Jurkat, Clone E6-1 (cell line): Measurements from ENCODE around the gene MALRD1.

ENCODE experiments used
- DNase-seq: peaks from one replicate; pipeline ENCODE4 v3.0.0-alpha.2; 2011; ENCODE audit warnings: low read depth, low spot score
- H3K4me3 ChIP-seq: 2 replicates; pipeline ENCODE4 v1.5.1; 2011; ENCODE audit warnings: mild to moderate bottlenecking, low read length, control low read depth, moderate library complexity

MALRD1 gene

DNA sequence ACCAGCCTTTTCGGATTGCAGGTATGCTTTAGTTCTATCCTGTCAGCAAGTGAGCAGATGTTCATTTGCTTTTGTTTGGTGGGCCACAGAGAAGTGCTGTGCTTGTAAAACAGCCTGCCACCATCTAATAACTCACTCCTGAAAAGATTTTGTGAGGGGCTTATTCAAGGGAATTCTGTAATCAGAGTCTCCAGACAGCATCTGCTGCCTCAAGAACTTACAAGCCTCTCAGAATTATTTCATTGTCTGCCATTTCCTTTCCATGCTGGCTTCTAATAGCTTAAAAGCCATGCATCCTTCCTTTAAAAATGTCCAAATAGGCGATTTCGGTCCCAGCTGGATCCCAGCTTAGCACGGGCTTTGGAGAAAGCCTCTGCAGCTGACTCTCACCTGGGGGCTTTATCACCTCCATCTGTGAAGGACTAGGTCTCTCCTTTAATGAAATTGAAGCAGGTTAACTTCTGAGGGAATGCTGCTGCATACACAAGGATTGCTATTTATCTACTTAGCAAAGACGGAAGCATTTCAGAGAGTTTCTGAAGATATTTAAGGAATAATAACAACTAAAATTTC, 48.0 kb downstream of the MALRD1 start:
- DNase-seq = no peak
- H3K4me3 ChIP-seq = no peak overlapping the region

GRCh38 chr10:19097151-19097550, 48.5 kb downstream of the MALRD1 start:
- no peak overlapping the region for H3K4me3 ChIP-seq
- no peak for DNase-seq

DNA sequence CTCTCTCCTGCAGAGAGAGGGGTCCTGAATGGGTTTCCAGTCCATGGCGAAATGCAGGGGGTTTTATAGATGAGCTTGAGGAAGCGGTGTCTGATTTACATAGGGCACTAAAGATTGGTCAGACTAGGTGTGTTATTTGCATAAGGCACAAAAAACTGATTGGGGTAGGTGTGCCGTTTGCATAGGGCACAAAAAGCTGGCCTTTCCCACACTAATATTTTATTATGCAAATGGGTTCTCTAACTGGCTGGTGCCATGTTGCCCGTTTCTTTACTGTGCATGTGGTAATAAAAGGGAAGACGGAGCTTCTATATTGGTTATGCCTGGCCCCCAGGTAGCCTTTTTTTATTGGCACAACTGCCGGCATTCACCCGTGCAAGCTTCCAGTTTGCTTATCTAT, 50.2 kb downstream of the MALRD1 start:
- no peak overlapping the region for H3K4me3 ChIP-seq
- DNase-seq = no peak

- H3K4me3 ChIP-seq = no peak overlapping the region
- DNase-seq = no peak
Measured at GRCh38 chr10:19107406-19107805, 58.8 kb downstream of the MALRD1 start.

DNA sequence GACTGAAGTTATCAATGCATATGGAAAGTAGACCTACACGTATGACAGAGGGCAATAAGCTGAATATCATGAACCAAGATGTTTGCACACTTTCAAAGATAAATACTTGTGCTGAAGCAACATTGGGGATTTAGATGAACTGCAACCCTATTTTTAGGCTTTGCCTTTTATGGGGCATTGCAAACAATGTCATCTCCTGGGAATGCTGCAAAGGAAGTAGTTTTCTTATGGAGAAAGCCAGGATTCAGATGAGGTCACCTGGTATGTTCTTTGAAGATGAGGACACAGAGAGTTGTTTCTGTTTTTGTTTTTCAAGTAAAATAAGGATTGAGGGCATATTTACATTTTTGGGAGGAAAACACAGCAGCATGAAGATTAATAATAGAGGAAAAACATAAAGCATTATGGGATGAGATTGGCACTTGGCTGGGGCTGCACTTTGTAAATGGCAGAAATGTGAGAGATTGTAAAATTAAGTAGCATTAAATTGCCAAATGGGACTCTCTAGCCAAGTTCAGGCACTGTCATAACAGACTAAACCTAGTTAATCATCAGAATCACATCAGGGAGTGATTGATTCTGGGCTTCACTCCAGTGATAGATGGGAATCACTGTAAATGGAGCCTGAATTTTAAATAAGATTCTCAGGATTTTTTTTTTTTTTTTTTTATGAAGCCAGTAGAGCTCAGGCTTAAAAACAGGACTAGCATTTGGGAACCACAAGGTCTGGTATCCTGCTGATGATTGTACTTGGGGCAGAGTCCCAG, 63.1 kb downstream of the MALRD1 start:
- DNase-seq = no peak
- H3K4me3 ChIP-seq = no peak overlapping the region

DNA sequence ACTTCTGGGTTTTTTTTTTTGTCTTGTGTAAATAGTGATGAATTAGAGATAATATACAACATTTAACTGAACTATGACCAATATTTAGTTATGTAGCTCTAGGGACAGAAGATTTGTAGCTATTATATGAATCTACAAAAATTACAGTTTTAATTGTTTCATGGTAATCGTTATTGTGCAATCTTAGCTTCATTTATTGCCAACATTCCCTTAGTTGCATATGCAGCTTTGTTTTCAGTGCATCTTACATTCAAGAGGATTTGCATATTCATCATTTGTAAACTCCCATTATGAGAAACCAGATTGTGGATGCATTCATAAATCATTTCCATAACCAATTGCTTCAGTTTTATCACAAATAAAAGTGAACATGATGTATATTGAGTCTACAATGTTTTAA, 68.8 kb downstream of the MALRD1 start:
- H3K4me3 ChIP-seq = no peak overlapping the region
- no peak for DNase-seq

DNA sequence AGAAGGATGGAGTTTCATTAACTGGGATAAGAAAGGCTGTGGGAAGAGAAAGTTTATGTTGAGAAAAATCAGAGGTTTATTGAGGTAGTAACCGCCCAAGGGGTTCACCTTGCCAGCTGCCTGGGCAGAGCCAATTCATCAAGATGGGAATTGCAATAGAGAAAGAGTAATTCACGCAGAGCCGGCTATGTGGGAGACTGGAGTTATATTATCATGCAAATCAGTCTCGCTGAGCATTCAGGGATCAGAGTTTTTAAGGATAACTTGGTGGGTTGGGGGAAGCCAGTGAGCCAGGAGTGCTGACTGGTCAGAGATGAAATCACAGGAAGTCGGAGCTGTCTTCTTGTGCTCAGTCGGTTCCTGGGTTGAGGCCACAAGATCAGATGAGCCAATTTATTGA, 70.6 kb downstream of the MALRD1 start:
- no peak overlapping the region for H3K4me3 ChIP-seq
- no peak for DNase-seq

DNA sequence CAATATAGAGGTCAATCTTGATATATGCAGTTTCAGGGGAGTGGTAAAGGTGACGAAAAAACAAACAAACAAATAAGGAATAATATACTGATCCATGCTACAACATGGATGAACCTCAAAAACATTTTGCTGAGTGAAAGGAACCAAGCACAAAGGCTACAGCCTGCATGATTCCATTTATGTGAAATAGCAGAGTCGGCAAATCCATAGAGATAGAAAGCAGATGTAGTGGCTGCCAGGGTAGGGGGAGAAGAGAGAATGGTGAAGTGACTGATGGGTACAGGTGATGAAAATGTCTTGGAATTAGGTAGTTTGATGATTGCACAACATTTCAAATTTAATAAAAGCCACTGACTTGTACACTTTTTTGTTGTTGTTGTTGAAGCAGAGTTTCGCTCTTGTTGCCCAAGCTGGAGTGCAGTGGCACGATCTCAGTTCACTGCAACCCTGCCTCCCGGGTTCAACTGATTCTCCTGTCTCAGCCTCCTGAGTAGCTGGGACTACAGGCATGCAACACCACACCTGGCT, 71.8 kb downstream of the MALRD1 start:
- DNase-seq = no peak
- H3K4me3 ChIP-seq = no peak overlapping the region

GRCh38 chr10:19133992-19134391, 85.4 kb downstream of the MALRD1 start:
- no peak for DNase-seq
- no peak overlapping the region for H3K4me3 ChIP-seq

- H3K4me3 ChIP-seq = no peak overlapping the region
- DNase-seq = no peak
Measured at GRCh38 chr10:19142967-19143366, 94.4 kb downstream of the MALRD1 start.

GRCh38 chr10:19144206-19144605, 95.6 kb downstream of the MALRD1 start:
- DNase-seq = no peak
- no peak overlapping the region for H3K4me3 ChIP-seq

DNA sequence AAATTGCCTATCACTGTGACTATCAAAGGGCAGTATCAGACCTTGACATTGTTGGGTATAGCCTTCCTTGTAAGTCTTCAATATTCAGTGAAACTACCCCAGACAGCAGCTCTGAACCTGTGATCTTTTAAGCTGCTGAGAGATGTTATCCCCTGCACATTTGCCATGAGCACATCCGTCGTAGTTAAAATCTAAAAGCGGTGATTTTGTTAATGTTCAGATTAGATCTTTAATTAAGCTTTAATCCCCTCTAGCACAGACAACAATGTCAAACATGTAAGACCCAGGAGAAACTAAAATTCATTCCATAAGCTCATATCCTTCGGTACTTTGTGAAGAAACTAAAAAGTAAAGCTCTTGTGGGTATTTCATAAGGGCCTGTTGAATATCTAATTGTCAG, 105.8 kb downstream of the MALRD1 start:
- DNase-seq = no peak
- H3K4me3 ChIP-seq = no peak overlapping the region

- no peak overlapping the region for H3K4me3 ChIP-seq
- no peak for DNase-seq
Measured at GRCh38 chr10:19158358-19158757, 109.8 kb downstream of the MALRD1 start.

DNA sequence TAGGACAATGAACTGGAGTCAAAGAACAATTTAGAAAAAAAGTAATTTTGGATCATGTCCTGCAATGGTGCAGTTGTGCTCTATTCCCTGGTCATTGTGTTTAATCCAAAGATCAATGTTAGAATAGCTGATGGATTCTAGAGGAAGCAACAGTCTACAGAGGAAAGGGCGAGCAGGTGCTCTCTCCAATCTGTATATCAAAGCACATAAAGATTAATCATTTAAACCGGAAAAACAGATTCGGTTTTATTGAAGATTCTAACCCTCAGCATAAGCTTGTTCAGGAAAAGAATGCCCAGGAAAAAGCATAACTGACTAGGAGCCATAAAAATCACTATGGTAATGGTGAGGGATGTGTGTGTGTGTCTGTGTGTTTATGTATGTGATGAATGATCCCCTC, 110.3 kb downstream of the MALRD1 start:
- DNase-seq = no peak
- no peak overlapping the region for H3K4me3 ChIP-seq

GRCh38 chr10:19164461-19164860, 115.9 kb downstream of the MALRD1 start:
- DNase-seq = no peak
- H3K4me3 ChIP-seq = no peak overlapping the region

- DNase-seq = peak; percentile 12
- H3K4me3 ChIP-seq = no peak overlapping the region
Measured at GRCh38 chr10:19168584-19168983, 120.0 kb downstream of the MALRD1 start.

GRCh38 chr10:19169041-19169440, 120.4 kb downstream of the MALRD1 start:
- H3K4me3 ChIP-seq = no peak overlapping the region
- no peak for DNase-seq

- DNase-seq = no peak
- no peak overlapping the region for H3K4me3 ChIP-seq
Measured at GRCh38 chr10:19169684-19170083, 121.1 kb downstream of the MALRD1 start.

DNA sequence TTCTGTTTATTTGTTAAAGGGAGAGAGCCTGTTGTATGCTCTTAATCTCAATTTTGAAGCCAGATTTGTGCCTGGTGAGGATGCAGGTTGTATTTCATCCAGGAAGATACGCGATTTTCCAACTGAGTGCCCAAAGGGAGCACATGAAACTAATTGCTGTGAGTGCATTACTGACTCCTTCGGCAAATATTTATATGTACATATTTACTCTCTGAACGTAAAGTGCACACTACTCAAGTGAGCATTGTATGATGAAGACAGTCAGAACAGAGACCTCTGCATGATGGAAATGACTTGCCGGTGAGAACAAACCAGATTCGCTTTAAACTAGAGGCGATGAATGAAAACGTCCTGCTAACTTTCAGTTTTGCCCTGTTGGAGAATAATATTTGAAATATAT, 130.1 kb downstream of the MALRD1 start:
- H3K4me3 ChIP-seq = no peak overlapping the region
- no peak for DNase-seq

DNA sequence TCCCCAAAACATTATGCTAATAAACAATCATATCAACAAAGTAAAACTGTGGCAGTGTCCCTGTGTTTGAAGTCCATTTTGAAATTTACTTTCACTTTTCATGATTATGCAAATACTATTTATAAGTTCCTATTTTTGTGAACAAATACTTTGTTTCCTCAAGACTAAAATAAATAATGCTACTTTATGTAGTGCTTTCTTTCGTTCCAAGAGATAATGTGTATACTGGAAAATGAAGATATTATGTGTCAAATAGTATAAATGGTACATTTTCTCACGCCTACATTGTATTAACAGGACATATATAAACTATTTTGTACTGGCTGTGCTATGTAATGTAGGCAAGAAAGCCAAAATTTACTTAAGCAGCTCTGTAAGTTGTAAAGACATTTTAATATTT, 136.3 kb downstream of the MALRD1 start:
- DNase-seq = no peak
- no peak overlapping the region for H3K4me3 ChIP-seq

GRCh38 chr10:19194866-19195265, 146.3 kb downstream of the MALRD1 start:
- DNase-seq = no peak
- H3K4me3 ChIP-seq = no peak overlapping the region
